Small intestine (tissue), 7 donors: Measurements from ENCODE around the gene SIN3A. TPM values are rescaled to one million over a fixed set of nuclear protein-coding genes. Genes with fewer than 3 reads are reported as not detected.

Experiments
- DNase-seq, 2 donors: peaks; one replicate each; pipeline versions ENCODE4 v3.0.0 to v3.0.0-alpha.2; 2013
- FAIRE-seq: peaks from 2 replicates; lab custom pipeline; 2012; peaks lifted over from hg19 to GRCh38; lab: Jason Lieb, UNC
- H3K27ac ChIP-seq, 3 donors: one replicate each; pipeline ENCODE4 v1.5.1; 2013; ENCODE audit warnings: low read length in 2 of 3, mild to moderate bottlenecking in 2 of 3, control low read depth in 1 of 3, inconsistent platforms in 1 of 3, low read depth in 1 of 3, moderate library complexity in 1 of 3
- H3K27me3 ChIP-seq, 3 donors: one replicate each; pipeline ENCODE4 v1.6.1; 2013; ENCODE audit warnings: low read length in 3 of 3, inconsistent platforms in 1 of 3; ENCODE audit not compliant: control insufficient read depth in 3 of 3, insufficient read depth in 3 of 3
- H3K36me3 ChIP-seq, 3 donors: one replicate each; pipeline ENCODE4 v1.6.1; 2013; ENCODE audit warnings: low read length in 3 of 3, inconsistent platforms in 1 of 3, low read depth in 1 of 3, mild to moderate bottlenecking in 1 of 3, moderate library complexity in 1 of 3; ENCODE audit not compliant: control insufficient read depth in 3 of 3, insufficient read depth in 2 of 3
- H3K4me1 ChIP-seq, 3 donors: one replicate each; pipeline ENCODE4 v1.6.1; 2013; ENCODE audit warnings: low read length in 2 of 3, inconsistent platforms in 1 of 3, low read depth in 1 of 3, mild to moderate bottlenecking in 1 of 3, moderate library complexity in 1 of 3; ENCODE audit not compliant: control insufficient read depth in 3 of 3, insufficient read depth in 2 of 3
- H3K4me3 ChIP-seq, 3 donors: one replicate each; pipeline ENCODE4 v1.5.1; 2013; ENCODE audit warnings: low read length in 3 of 3, control low read depth in 1 of 3, inconsistent platforms in 1 of 3, low read depth in 1 of 3, mild to moderate bottlenecking in 1 of 3, moderate library complexity in 1 of 3
- H3K9me3 ChIP-seq, 2 donors: one replicate each; pipeline ENCODE4 v1.6.1; 2013; ENCODE audit warnings: low read depth in 1 of 2, low read length in 1 of 2; ENCODE audit not compliant: control insufficient read depth in 2 of 2, insufficient read depth in 1 of 2
- WGBS, 3 donors: extraction: QIAGEN DNeasy Blood & Tissue Kit; methylation state at CpG; one replicate each; pipeline ENCODE4 v1.1.7; 2013; 5-methylcytosine and 5-hydroxymethylcytosine counted together
- polyA plus RNA-seq, 4 donors: library from polyadenylated mRNA; stranded (reverse) in 3 of 4; unstranded in 1 of 4; fragments of 200-250 nt in 3 of 4; fragments of 120-200 nt in 1 of 4; gene quantifications; one replicate each; pipeline versions ENCODE4 v1.2.1 to v1.2.3, GENCODE V29; 2013
- donor health status: healthy with polysubstance abuse.
- donor health status: control.
- donor health status: control.
- donor health status: Bipolar disorder and iron deficiency.
- donor health status: healthy.

The SIN3A gene
- polyA plus RNA-seq, 4 donors: 7.6 to 36.0 (median 11.9) TPM

GRCh38 chr15:75425966-75426500 lies 25.5 kb downstream of the SIN3A start:
- Histone ChIP-seq H3K4me1 (no peaks in the 10 kb centered on the region), H3K36me3 (peaks cover 15 to 60% (median 15%) of the 10 kb centered on the region in 3 donors), H3K4me3 (no peak overlapping the region), H3K27me3 (no peaks in the 10 kb centered on the region), H3K27ac (no peak overlapping the region), H3K9me3 (no peaks in the 10 kb centered on the region)
- FAIRE-seq (no peak), DNase-seq (no peak)
- 49 to 73% (median 69%) methylated on average over 3 of the region's 3 CpGs for WGBS, 3 donors

- no peak for FAIRE-seq
- WGBS, 3 donors: 93 to 100% (median 96%) methylated on average over 5 of the region's 5 CpGs
- no peak for DNase-seq
- H3K9me3 ChIP-seq: no peaks in the 10 kb centered on the region
- peaks cover 10 to 61% (median 10%) of the 10 kb centered on the region in 3 donors for H3K36me3 ChIP-seq
- H3K4me3 ChIP-seq: no peak overlapping the region
- H3K27ac ChIP-seq: no peak overlapping the region
- no peaks in the 10 kb centered on the region for H3K4me1 ChIP-seq
- H3K27me3 ChIP-seq: no peaks in the 10 kb centered on the region
Observed at GRCh38 chr15:75422554-75422953, 28.9 kb downstream of the SIN3A start.

- Histone ChIP-seq H3K27ac (no peak overlapping the region), H3K9me3 (no peaks in the 10 kb centered on the region), H3K27me3 (no peaks in the 10 kb centered on the region), H3K36me3 (peaks cover 10 to 49% (median 10%) of the 10 kb centered on the region in 3 donors), H3K4me1 (no peaks in the 10 kb centered on the region), H3K4me3 (no peak overlapping the region)
- FAIRE-seq (no peak), DNase-seq (no peak)
Observed at GRCh38 chr15:75420698-75421097, 30.8 kb downstream of the SIN3A start.

GRCh38 chr15:75416584-75416983 lies 34.9 kb downstream of the SIN3A start:
- Histone ChIP-seq H3K36me3 (peaks cover 2 to 39% (median 7%) of the 10 kb centered on the region in 3 donors), H3K9me3 (no peaks in the 10 kb centered on the region), H3K27ac (no peak overlapping the region), H3K4me3 (no peak overlapping the region), H3K4me1 (no peaks in the 10 kb centered on the region), H3K27me3 (no peaks in the 10 kb centered on the region)
- DNase-seq (no peak), FAIRE-seq (no peak)
- 88 to 95% (median 93%) methylated on average over 1 of the region's 1 CpG for WGBS, 3 donors

- no peak for DNase-seq
- Histone ChIP-seq H3K36me3 (peaks cover 16 to 43% (median 27%) of the 10 kb centered on the region in 3 donors), H3K4me3 (no peak overlapping the region), H3K9me3 (no peaks in the 10 kb centered on the region), H3K27me3 (no peaks in the 10 kb centered on the region), H3K4me1 (no peaks in the 10 kb centered on the region), H3K27ac (no peak overlapping the region)
- 83 to 89% (median 87%) methylated on average over 6 of the region's 6 CpGs for WGBS, 3 donors
- FAIRE-seq: no peak
Observed at GRCh38 chr15:75410196-75410595, 41.3 kb downstream of the SIN3A start.

- no peaks in the 10 kb centered on the region for H3K4me1 ChIP-seq
- H3K36me3 ChIP-seq: peaks cover 18 to 54% (median 24%) of the 10 kb centered on the region in 3 donors
- DNase-seq: no peak
- no peak for FAIRE-seq
- 70 to 82% (median 71%) methylated on average over 1 of the region's 1 CpG for WGBS, 3 donors
- H3K4me3 ChIP-seq: no peak overlapping the region
- no peaks in the 10 kb centered on the region for H3K27me3 ChIP-seq
- H3K9me3 ChIP-seq: no peaks in the 10 kb centered on the region
- no peak overlapping the region for H3K27ac ChIP-seq
Observed at GRCh38 chr15:75407083-75407482, 44.4 kb downstream of the SIN3A start.

GRCh38 chr15:75403892-75404291 lies 47.6 kb downstream of the SIN3A start:
- DNase-seq: no peak
- Histone ChIP-seq H3K4me3 (no peak overlapping the region), H3K27me3 (no peaks in the 10 kb centered on the region), H3K4me1 (no peaks in the 10 kb centered on the region), H3K9me3 (no peaks in the 10 kb centered on the region), H3K36me3 (peaks cover 10 to 49% (median 26%) of the 10 kb centered on the region in 3 donors), H3K27ac (no peak overlapping the region)
- FAIRE-seq: no peak
- WGBS, 3 donors: 83 to 91% (median 89%) methylated on average over 2 of the region's 2 CpGs

- Histone ChIP-seq H3K36me3 (peaks cover 13 to 49% (median 25%) of the 10 kb centered on the region in 3 donors), H3K27me3 (no peaks in the 10 kb centered on the region)
- WGBS, 3 donors: 86 to 88% (median 88%) methylated on average over 2 of the region's 2 CpGs
Observed at GRCh38 chr15:75397494-75397893, 54.0 kb downstream of the SIN3A start.

More at GRCh38 chr15:75397494-75397893, 54.0 kb downstream of the SIN3A start:
- FAIRE-seq: no peak
- Histone ChIP-seq H3K4me3 (no peak overlapping the region), H3K27ac (no peak overlapping the region), H3K9me3 (no peaks in the 10 kb centered on the region), H3K4me1 (no peaks in the 10 kb centered on the region)
- no peak for DNase-seq
